ENCODE measurements around the gene MLLT10.

GRCh38 chr10:21769041-21769440 is 235.0 kb downstream of the MLLT10 start:
- TF ChIP-seq CTCF (IDR thresholded peaks at IDR 0.05): no peak
- TF ChIP-seq POLR2A (IDR thresholded peaks at IDR 0.05): no peak

All from lower leg skin (tissue), 3 donors.